Lung (tissue), 12 donors: ENCODE measurements around the gene TRPM3. TPM values are rescaled to one million over a fixed set of nuclear protein-coding genes. Genes with fewer than 3 reads are reported as not detected.

Source experiments
- ATAC-seq: fragments of 200-7000 bp; cut with Tn5 transposase; one replicate; pipeline ENCODE4 v1.9.1; 2020; ENCODE audit warnings: moderate number of reproducible peaks; ENCODE audit not compliant: insufficient read depth, low FRiP score
- DNase-seq, 3 donors: peaks; one replicate each; pipeline ENCODE4 v3.0.0-alpha.2; 2013 to 2017
- H3K27ac ChIP-seq, 2 donors: one replicate each; pipeline ENCODE4 v1.5.1; 2013; ENCODE audit warnings: mild to moderate bottlenecking in 2 of 2, moderate library complexity in 2 of 2, control low read depth in 1 of 2, inconsistent platforms in 1 of 2, low read depth in 1 of 2, low read length in 1 of 2
- H3K27me3 ChIP-seq, 3 donors: one replicate each; pipeline ENCODE4 v1.5.1; 2013; ENCODE audit warnings: low read length in 2 of 3; ENCODE audit not compliant: control insufficient read depth in 3 of 3, insufficient read depth in 3 of 3
- H3K36me3 ChIP-seq, 4 donors: one replicate each; pipeline ENCODE4 v1.5.1; 2013; ENCODE audit warnings: low read length in 4 of 4, mild to moderate bottlenecking in 1 of 4, moderate library complexity in 1 of 4; ENCODE audit not compliant: control insufficient read depth in 4 of 4, insufficient read depth in 4 of 4
- H3K4me1 ChIP-seq, 5 donors: one replicate each; pipeline ENCODE4 v1.5.1; 2013; ENCODE audit warnings: low read length in 5 of 5, mild to moderate bottlenecking in 2 of 5, moderate library complexity in 1 of 5; ENCODE audit not compliant: control insufficient read depth in 5 of 5, insufficient read depth in 5 of 5
- H3K4me3 ChIP-seq: one replicate; pipeline ENCODE4 v1.5.1; 2013; ENCODE audit warnings: mild to moderate bottlenecking, control low read depth, moderate library complexity
- H3K9ac ChIP-seq, 2 donors: one replicate each; pipeline ENCODE4 v1.5.1; 2013; ENCODE audit warnings: low read length in 2 of 2, control low read depth in 1 of 2; ENCODE audit not compliant: insufficient read depth in 1 of 2
- H3K9me3 ChIP-seq, 4 donors: one replicate each; pipeline ENCODE4 v1.5.1; 2013; ENCODE audit warnings: low read length in 3 of 4, mild to moderate bottlenecking in 1 of 4, moderate library complexity in 1 of 4; ENCODE audit not compliant: control insufficient read depth in 4 of 4, insufficient read depth in 3 of 4
- WGBS, 2 donors: extraction: QIAGEN DNeasy Blood & Tissue Kit; methylation state at CpG; one replicate each; pipeline ENCODE4 v1.1.7; 2013; 5-methylcytosine and 5-hydroxymethylcytosine counted together
- polyA plus RNA-seq, 2 donors: library from polyadenylated mRNA; stranded (reverse); fragments of 200-250 nt; gene quantifications; one replicate each; pipeline ENCODE4 v1.2.1, GENCODE V29; 2013
- total RNA-seq, 2 donors: library from RNA; depleted of rRNA in 1 of 2; stranded (reverse); fragments of >200 nt in 1 of 2; gene quantifications; one replicate each; pipeline ENCODE4 v1.2.1, GENCODE V29; 2014 to 2021
- TF ChIP-seq, protein P1 (sequence below): IDR thresholded peaks from 2 replicates; pipeline ENCODE4 v1.5.1; 2012; ENCODE audit warnings: mild to moderate bottlenecking; ENCODE audit errors: control extremely low read depth, extremely low read depth
- donor health status: control.
- donor health status: control.
- donor health status: Bipolar disorder and iron deficiency.
- donor health status: healthy.
- donor health status: DM: yes; HTN: yes; CAD: no.

The TRPM3 gene
- total and polyA plus RNA-seq, 4 donors = 0.02 to 1.4 (median 0.49) TPM; not detected in 1

DNA sequence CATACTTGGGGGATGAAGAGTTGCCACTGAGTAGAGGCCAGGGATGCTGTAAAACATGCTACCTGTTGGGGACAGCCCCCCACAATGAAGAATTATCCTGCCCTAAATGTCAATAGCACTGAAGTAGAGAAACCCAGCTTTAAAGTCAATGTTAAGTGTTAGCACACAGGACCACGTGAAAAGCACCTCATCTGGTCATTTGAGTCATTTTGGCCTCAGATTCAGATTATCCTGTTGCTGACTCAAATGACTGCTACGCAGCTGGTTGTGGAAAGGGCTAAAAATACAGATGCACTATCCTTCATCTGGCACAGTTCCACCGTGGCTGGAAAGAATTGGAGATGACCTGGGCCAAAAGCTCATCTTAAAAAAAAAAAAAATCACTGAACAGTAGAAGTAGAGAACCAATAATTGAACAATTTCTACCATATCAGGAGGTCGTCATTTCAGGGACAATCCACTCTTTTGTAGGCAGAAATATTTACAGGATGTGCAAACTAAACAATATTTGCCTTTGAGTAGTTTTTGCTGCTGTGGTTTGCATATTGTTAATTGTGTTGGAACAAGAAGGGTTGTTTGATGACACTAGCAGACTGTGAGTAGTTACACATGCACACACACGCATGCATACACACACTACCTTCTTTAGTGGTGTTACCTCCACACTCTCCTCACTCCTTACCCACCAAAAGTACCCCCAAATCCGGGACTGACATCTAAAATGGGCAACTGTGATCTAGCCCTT, 511.7 kb downstream of the TRPM3 start:
- DNase-seq (peak in 2 of 3 donors; percentile 43 to 69), ATAC-seq (no peak)
- H3K27me3 ChIP-seq = no peaks in the 10 kb centered on the region
- H3K4me1 ChIP-seq = peaks cover 0 to 21% (median 10%) of the 10 kb centered on the region in 5 donors
- no peaks in the 10 kb centered on the region for H3K36me3 ChIP-seq
- TF ChIP-seq, protein P1, sequence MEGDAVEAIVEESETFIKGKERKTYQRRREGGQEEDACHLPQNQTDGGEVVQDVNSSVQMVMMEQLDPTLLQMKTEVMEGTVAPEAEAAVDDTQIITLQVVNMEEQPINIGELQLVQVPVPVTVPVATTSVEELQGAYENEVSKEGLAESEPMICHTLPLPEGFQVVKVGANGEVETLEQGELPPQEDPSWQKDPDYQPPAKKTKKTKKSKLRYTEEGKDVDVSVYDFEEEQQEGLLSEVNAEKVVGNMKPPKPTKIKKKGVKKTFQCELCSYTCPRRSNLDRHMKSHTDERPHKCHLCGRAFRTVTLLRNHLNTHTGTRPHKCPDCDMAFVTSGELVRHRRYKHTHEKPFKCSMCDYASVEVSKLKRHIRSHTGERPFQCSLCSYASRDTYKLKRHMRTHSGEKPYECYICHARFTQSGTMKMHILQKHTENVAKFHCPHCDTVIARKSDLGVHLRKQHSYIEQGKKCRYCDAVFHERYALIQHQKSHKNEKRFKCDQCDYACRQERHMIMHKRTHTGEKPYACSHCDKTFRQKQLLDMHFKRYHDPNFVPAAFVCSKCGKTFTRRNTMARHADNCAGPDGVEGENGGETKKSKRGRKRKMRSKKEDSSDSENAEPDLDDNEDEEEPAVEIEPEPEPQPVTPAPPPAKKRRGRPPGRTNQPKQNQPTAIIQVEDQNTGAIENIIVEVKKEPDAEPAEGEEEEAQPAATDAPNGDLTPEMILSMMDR = no peak
- H3K9ac ChIP-seq = peak overlapping the region in 1 of 2 donors; percentile 4
- peak overlapping the region in 1 of 2 donors; percentile 81 for H3K27ac ChIP-seq
- 56 to 67% methylated on average over 6 of the region's 6 CpGs for WGBS, 2 donors
- no peaks in the 10 kb centered on the region for H3K9me3 ChIP-seq
- H3K4me3 ChIP-seq = no peak overlapping the region

DNA sequence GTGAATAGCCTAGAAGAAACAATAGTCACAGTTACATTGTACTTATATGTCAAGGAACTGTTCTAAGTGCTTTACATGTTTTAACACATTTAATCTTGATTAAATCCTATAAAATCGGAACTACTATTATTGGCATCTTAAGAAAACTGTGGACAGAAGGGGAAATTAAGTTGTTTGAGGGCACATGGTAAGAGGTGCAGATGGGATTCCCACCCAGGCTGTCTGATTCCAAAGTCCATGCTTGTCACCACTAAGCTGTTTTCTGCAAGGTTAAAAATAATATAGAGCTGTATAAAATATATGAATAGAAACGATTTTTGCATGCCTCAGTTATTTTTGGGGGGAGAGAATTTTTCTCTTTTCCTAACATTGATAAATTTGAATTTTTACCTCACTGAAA, 512.4 kb downstream of the TRPM3 start:
- H3K9me3 ChIP-seq = no peaks in the 10 kb centered on the region
- H3K27me3 ChIP-seq = no peaks in the 10 kb centered on the region
- 82 to 93% methylated on average over 2 of the region's 2 CpGs for WGBS, 2 donors
- no peaks in the 10 kb centered on the region for H3K36me3 ChIP-seq
- no peak for ATAC-seq
- TF ChIP-seq, protein P1 = no peak
- no peak overlapping the region for H3K4me3 ChIP-seq
- peak overlapping the region in 1 of 2 donors; percentile 81 for H3K27ac ChIP-seq
- peaks cover 0 to 18% (median 7%) of the 10 kb centered on the region in 5 donors for H3K4me1 ChIP-seq
- no peak overlapping the region for H3K9ac ChIP-seq
- DNase-seq = no peak

DNA sequence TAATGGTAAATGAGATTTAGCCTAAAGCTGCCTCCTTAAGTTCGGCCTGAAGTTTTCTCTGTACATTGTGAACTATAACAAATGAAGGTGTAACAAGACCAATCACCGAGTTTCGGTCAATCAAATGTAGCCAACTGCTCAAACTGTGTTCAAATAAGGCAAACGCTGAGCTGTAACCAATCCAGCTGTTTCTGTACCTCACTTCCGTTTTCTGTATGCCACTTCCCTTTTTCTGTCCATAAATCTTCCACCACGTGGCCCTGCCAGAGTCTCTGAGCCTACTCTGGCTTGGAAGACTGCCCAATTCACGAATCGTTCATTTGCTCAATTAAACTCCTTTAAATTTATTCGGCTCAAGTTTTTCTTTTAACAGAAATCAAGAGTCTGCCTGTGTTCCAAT, 513.5 kb downstream of the TRPM3 start:
- peak in 1 of 3 donors; percentile 17 for DNase-seq

More for the DNA sequence above, 513.5 kb downstream of the TRPM3 start:
- Histone ChIP-seq H3K9ac (no peak overlapping the region), H3K4me3 (no peak overlapping the region), H3K4me1 (peaks cover 0 to 10% (median 7%) of the 10 kb centered on the region in 5 donors), H3K27ac (no peak overlapping the region), H3K36me3 (no peaks in the 10 kb centered on the region), H3K27me3 (no peaks in the 10 kb centered on the region), H3K9me3 (no peaks in the 10 kb centered on the region)
- TF ChIP-seq, protein P1 = no peak
- ATAC-seq = no peak
- 36 to 51% methylated on average over 9 of the region's 9 CpGs for WGBS, 2 donors
